Transverse colon (tissue), 4 donors: Measurements from ENCODE around the gene SPOCK2. TPM values are rescaled to one million over a fixed set of nuclear protein-coding genes. Genes with fewer than 3 reads are reported as not detected.

ENCODE experiments used
- DNase-seq: peaks from one replicate; pipeline ENCODE4 v3.0.0-alpha.2; 2019
- H3K27ac ChIP-seq, 4 donors: fragments of 200-600 bp; sonication (generic); 2 replicates each; pipeline ENCODE4 v1.5.1; 2016 to 2018; ENCODE audit warnings: inconsistent platforms in 4 of 4
- H3K27me3 ChIP-seq: fragments of 200-600 bp; sonication (generic); 2 replicates; pipeline ENCODE4 v1.5.1; 2017; ENCODE audit warnings: inconsistent platforms
- H3K36me3 ChIP-seq, 4 donors: fragments of 200-600 bp; sonication (generic); 2 replicates each; pipeline ENCODE4 v1.5.1; 2017 to 2019; ENCODE audit warnings: inconsistent platforms in 4 of 4
- H3K4me1 ChIP-seq, 4 donors: fragments of 200-600 bp; sonication (generic); 2 replicates each; pipeline ENCODE4 v1.5.1; 2017 to 2020; ENCODE audit warnings: inconsistent platforms in 4 of 4
- H3K4me3 ChIP-seq, 4 donors: fragments of 200-600 bp; sonication (generic); 1 replicate in 1 of 4; 2 replicates in 3 of 4; pipeline versions ENCODE4 v1.5.1 to v1.6.1; 2017 to 2019; ENCODE audit warnings: inconsistent platforms in 4 of 4
- H3K9me3 ChIP-seq, 2 donors: fragments of 200-600 bp; sonication (generic); 2 replicates each; pipeline ENCODE4 v1.5.1; 2017 to 2019; ENCODE audit warnings: inconsistent platforms in 2 of 2
- EP300 ChIP-seq: sonication (generic); formaldehyde crosslinking; IDR thresholded peaks from one replicate; pipeline ENCODE4 v1.6.1; 2017; ENCODE audit warnings: antibody characterized with exemption, low read depth
- POLR2A ChIP-seq: fragments of 450-650 bp; IDR thresholded peaks from one replicate; pipeline ENCODE4 v1.6.1; 2016; ENCODE audit warnings: antibody characterized with exemption, mild to moderate bottlenecking, moderate library complexity
- POLR2AphosphoS5 ChIP-seq, 3 donors: sonication (generic); formaldehyde crosslinking; IDR thresholded peaks; one replicate each; pipeline ENCODE4 v1.6.1; 2016; ENCODE audit warnings: antibody characterized with exemption in 3 of 3
- WGBS, 2 donors: methylation state at CpG; one replicate each; pipeline ENCODE4 v1.1.5; 2018; ENCODE audit warnings: low coverage in 1 of 2; 5-methylcytosine and 5-hydroxymethylcytosine counted together
- in situ Hi-C, 4 donors: fragments of 200-750 bp; cut with MboI; loops; one replicate each; pipeline versions ENCODE4 v1.15.0 to v1.15.1; 2017; ENCODE audit warnings: low sequenced_read_pairs in 3 of 4, low pct_ligation_motif_present in 1 of 4, low pct_unique_long_range_greater_than_20kb in 1 of 4
- intact Hi-C: fragments of 100-400 bp; cut with DNase I; formaldehyde crosslinking; loops from one replicate; pipeline ENCODE4 v1.15.1; 2023; ENCODE audit warnings: low total_unique reads
- total RNA-seq, 4 donors: library from RNA; depleted of rRNA; stranded (reverse); fragments of >200 nt; gene quantifications; one replicate each; pipeline ENCODE4 v1.1.0, GENCODE V29; 2016
- TF ChIP-seq, protein P1 (sequence below), 5 experiments: fragments of 200-600 bp in 3 of 5; fragments of 450-650 bp in 2 of 5; sonication (generic) in 3 of 5; IDR thresholded peaks; 1 replicate in 2 of 5; 2 replicates in 3 of 5; pipeline ENCODE4 v1.5.1; 2016 to 2017; ENCODE audit warnings: antibody characterized with exemption in 5 of 5, inconsistent platforms in 3 of 5, mild to moderate bottlenecking in 2 of 5, moderate library complexity in 1 of 5

Gene SPOCK2
- total RNA-seq, 4 donors from 2014 or later, result 6.0 to 24.7 (median 9.3) TPM

DNA sequence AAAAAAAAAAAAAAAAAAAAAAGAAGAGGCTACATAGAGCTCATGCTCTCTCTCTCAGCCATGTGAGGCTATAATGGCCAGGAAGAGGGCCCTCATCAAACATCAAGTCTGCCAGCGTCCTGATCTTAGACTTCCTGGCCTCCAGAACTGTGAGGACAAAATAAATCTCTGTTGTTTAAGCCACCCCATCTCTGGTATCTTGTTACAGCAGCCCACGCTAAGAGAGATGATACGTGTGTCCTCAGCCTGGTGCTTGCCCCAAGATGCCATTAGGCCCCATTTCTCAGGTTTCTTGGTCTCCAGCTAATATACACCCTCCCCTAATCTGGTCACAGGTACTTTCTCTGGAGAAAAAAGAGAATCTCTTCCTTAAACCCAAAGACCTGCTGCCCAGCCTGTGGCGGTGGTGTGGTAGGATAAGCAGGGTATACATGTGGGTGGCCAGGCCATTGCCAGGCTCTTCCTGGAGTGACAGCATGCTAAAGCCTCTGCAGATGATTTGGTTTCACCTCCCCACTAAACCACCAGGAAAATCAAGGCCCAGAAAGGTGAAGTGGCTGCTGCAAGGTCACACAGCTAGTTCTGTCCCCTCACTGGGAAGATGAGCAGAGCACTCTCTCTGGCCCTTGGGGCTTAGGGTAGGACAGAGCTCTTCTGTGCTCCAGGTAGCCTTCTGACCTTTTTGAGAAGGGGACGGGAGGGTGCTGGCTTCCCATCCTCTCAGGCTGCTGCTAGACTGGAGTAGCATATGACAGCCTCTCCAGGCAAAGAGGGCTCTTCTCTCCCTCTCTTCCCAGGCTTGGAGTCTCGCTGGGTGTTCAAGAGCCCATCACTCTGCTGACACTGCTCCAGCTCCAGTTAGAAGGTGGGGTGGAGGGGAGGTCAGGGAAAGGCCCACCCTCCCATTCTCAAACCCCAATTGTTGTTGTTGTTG is 5.2 kb downstream of the SPOCK2 start:
- Histone ChIP-seq H3K36me3 (no peaks in the 10 kb centered on the region), H3K27me3 (peaks cover 19% of the 10 kb centered on the region), H3K9me3 (no peaks in the 10 kb centered on the region), H3K4me1 (peaks cover 9 to 14% (median 11%) of the 10 kb centered on the region in 4 donors), H3K27ac (no peak overlapping the region), H3K4me3 (no peak overlapping the region)
- TF ChIP-seq EP300 (no peak), POLR2A (no peak), POLR2AphosphoS5 (IDR thresholded peaks at IDR 0.05) (no peak)
- TF ChIP-seq, protein P1, sequence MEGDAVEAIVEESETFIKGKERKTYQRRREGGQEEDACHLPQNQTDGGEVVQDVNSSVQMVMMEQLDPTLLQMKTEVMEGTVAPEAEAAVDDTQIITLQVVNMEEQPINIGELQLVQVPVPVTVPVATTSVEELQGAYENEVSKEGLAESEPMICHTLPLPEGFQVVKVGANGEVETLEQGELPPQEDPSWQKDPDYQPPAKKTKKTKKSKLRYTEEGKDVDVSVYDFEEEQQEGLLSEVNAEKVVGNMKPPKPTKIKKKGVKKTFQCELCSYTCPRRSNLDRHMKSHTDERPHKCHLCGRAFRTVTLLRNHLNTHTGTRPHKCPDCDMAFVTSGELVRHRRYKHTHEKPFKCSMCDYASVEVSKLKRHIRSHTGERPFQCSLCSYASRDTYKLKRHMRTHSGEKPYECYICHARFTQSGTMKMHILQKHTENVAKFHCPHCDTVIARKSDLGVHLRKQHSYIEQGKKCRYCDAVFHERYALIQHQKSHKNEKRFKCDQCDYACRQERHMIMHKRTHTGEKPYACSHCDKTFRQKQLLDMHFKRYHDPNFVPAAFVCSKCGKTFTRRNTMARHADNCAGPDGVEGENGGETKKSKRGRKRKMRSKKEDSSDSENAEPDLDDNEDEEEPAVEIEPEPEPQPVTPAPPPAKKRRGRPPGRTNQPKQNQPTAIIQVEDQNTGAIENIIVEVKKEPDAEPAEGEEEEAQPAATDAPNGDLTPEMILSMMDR (IDR thresholded peaks at IDR 0.05), result no peak
- intact Hi-C loops, result no loop called here
- DNase-seq, result no peak
- in situ Hi-C loops, result no loop called here
- WGBS, 2 donors, result 80 to 89% methylated on average over 1 to 6 of the region's 6 CpGs

DNA sequence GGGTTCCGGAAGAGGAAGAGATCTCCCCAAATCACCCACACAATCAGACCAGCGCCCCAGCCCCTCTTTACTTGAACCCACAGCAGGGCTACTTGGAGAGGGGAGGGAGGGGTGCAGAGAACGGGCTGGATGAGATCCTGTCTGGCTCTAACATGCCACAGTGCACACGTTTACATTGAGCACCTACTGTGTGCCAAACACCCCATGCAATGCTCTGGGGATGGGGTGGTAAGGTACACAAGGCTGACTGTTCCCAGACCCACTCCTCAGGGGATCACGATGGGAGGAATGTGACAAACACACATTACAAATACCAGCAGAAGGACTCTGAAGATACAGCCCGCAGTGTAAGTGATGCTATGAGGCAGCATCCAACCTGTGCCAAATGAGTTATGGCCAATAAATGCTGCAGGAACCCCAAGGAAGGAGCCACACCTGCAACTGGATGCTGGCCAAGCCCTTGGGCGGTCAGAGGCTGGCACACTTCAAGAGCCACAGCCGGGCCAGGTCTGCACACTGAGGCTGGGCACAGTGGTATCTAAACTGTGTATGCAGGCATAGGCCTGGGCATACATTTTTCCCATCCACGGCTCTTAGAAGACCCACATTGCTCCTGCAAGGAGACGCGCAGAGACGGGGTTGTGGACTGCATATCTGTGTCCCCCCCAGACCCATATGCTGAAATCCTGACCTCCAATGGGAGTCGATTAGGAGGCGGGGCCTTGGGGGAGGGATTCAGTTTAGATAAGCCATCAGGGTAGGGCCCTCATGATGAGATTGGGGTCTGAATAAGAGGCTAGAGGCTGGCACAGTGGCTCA is 6.4 kb downstream of the SPOCK2 start:
- H3K4me3 ChIP-seq, result no peak overlapping the region
- in situ Hi-C loops (no loop called here), intact Hi-C loops (no loop called here)
- TF ChIP-seq POLR2A (no peak), POLR2AphosphoS5 (IDR thresholded peaks at IDR 0.05) (no peak), EP300 (no peak)
- TF ChIP-seq, protein P1 (IDR thresholded peaks at IDR 0.05), result no peak
- H3K27ac ChIP-seq, result no peak overlapping the region
- no peaks in the 10 kb centered on the region for H3K9me3 ChIP-seq
- H3K27me3 ChIP-seq, result peaks cover 8% of the 10 kb centered on the region
- DNase-seq, result peak; percentile 43
- 40 to 73% methylated on average over 1 to 14 of the region's 14 CpGs for WGBS, 2 donors
- H3K36me3 ChIP-seq, result no peaks in the 10 kb centered on the region
- peaks cover 0 to 2% (median under 1%) of the 10 kb centered on the region in 4 donors for H3K4me1 ChIP-seq

DNA sequence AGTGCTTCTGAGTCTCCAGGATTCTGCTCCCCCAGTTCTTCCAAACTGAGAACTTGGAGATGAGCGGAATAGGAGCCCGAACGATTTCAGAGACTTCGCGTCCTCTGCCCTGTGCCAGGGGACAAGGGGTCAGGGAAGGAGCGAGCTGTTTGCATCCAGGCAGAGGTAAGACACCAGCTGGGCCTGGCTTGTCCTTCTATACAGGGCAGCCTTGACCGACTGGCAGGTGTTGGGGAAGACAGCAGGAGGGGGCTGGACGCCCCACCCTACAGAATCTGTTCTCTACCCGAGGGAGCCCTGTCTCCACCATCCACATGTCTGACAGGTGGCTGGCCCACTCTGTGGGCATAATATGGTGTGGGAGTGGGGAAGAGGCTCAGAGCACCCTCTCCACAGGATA is 7.1 kb downstream of the SPOCK2 start:
- Histone ChIP-seq H3K36me3 (no peaks in the 10 kb centered on the region), H3K4me1 (no peaks in the 10 kb centered on the region), H3K9me3 (no peaks in the 10 kb centered on the region), H3K4me3 (no peak overlapping the region), H3K27me3 (peaks cover under 1% of the 10 kb centered on the region), H3K27ac (no peak overlapping the region)
- DNase-seq, result no peak
- in situ Hi-C loops (no loop called here), intact Hi-C loops (no loop called here)
- 89% methylated on average over 9 of the region's 9 CpGs; no CpG with 5 or more reads in 1 of the 2 donors for WGBS, 2 donors
- TF ChIP-seq, protein P1 (IDR thresholded peaks at IDR 0.05), result no peak
- no peak for TF ChIP-seq POLR2A
- no peak for TF ChIP-seq EP300
- TF ChIP-seq POLR2AphosphoS5 (IDR thresholded peaks at IDR 0.05), result no peak
